Upper lobe of left lung (tissue), 4 donors: ENCODE results near the gene FTO.

Experiments used
- CTCF ChIP-seq, 6 experiments: fragments of 450-650 bp in 4 of 6; fragments of 200-600 bp in 2 of 6; sonication (generic) in 2 of 6; IDR thresholded peaks; one replicate each; pipeline ENCODE4 v1.5.1; 2016 to 2019; ENCODE audit warnings: antibody characterized with exemption in 6 of 6
- POLR2A ChIP-seq, 4 donors: fragments of 450-650 bp; IDR thresholded peaks; one replicate each; pipeline ENCODE4 v1.5.1; 2016 to 2017; ENCODE audit warnings: antibody characterized with exemption in 4 of 4, mild to moderate bottlenecking in 2 of 4
- POLR2AphosphoS5 ChIP-seq, 2 donors: sonication (generic); formaldehyde crosslinking; IDR thresholded peaks; one replicate each; pipeline ENCODE4 v1.5.1; 2017; ENCODE audit warnings: antibody characterized with exemption in 2 of 2

- TF ChIP-seq CTCF (IDR thresholded peaks at IDR 0.05) = no peak
- TF ChIP-seq POLR2AphosphoS5 (IDR thresholded peaks at IDR 0.05) = no peak
- no peak for TF ChIP-seq POLR2A (IDR thresholded peaks at IDR 0.05)
Observed at GRCh38 chr16:53967572-53967971, 263.6 kb downstream of the FTO start.
